ENCODE data around the gene MYBPH. TPM values are rescaled to one million over a fixed set of nuclear protein-coding genes. Genes with fewer than 3 reads are reported as not detected.

Gene MYBPH
- total RNA-seq, 1 experiment from 2014 or later = not detected

DNA sequence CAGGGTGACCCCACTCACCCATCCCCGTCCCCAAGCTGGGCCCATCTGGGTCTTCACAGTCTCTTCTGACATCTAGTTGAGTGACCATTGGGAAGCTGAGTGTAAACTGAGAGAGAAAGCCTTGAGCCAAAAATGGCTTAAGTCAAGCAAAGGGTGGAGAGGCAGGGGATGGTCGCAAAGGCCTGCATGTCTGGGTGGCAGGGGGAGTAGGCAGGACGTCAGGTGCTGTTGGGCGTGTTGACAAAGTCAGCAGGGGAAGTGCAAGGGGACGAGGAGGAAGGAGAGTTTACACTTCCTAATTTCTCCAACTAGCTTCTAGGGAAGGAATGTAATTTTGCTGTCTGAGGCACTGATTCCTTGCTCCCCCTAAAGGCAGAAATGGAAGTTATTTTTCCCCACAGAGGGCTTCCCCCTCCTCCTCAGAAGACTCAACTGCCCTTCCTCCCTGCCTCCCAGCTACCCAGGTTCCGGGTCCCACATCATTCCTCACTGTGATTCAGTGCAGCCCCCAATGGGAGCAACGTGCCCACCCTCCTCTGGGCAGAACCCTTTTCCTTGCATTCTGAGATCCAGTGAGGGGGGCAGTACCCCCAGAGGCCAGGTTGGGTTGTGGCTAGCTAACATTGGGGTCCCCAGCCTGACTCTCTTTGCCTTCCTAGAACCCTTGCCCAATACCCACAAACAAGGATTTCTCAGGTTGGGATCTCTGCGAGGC, 49.3 kb downstream of the MYBPH start:
- ChIA-PET POLR2A (interaction anchor here (0.7 to 0.8 kb wide), 2 partner anchors 262 to 345 kb away, joined by 4 read pairs; no protein-coding TSS in a partner anchor), CTCF (interaction anchor here (0.5 to 10.9 kb wide), 23 partner anchors 8 to 1078 kb away, joined by 3 to 103 read pairs (median 4); no protein-coding TSS in a partner anchor)
- peak; percentile 47 for DNase-seq (ENCODE audit: unreplicated experiment)
- Mint-ChIP-seq H3K36me3 (ENCODE audit: insufficient read depth, unreplicated experiment) (no peaks in the 10 kb centered on the region), H3K27me3 (ENCODE audit: insufficient read depth, unreplicated experiment) (peaks cover 28% of the 10 kb centered on the region), H3K9me3 (ENCODE audit: unreplicated experiment) (no peaks in the 10 kb centered on the region), H3K4me3 (ENCODE audit: unreplicated experiment) (peak overlapping the region; percentile 72), H3K4me1 (ENCODE audit: insufficient read depth, unreplicated experiment) (peaks cover 18% of the 10 kb centered on the region), H3K27ac (ENCODE audit: low read depth, unreplicated experiment) (no peak overlapping the region)
- peak; percentile 41 for TF ChIP-seq CTCF (IDR thresholded peaks at IDR 0.05; ENCODE audit: unreplicated experiment)
- intact Hi-C loops (cut with micrococcal nuclease) = no loop called here
- no TSS peak for BruUV-seq (replicated peaks)

- Mint-ChIP-seq H3K4me1 (ENCODE audit: insufficient read depth, unreplicated experiment) (peaks cover 18% of the 10 kb centered on the region), H3K36me3 (ENCODE audit: insufficient read depth, unreplicated experiment) (no peaks in the 10 kb centered on the region), H3K9me3 (ENCODE audit: unreplicated experiment) (no peaks in the 10 kb centered on the region), H3K27me3 (ENCODE audit: insufficient read depth, unreplicated experiment) (peaks cover 43% of the 10 kb centered on the region), H3K27ac (ENCODE audit: low read depth, unreplicated experiment) (no peak overlapping the region), H3K4me3 (ENCODE audit: unreplicated experiment) (no peak overlapping the region)
- ChIA-PET CTCF (interaction anchor here (0.7 to 10.9 kb wide), 14 partner anchors 7 to 144 kb away, joined by 3 to 103 read pairs (median 5); no protein-coding TSS in a partner anchor), POLR2A (interaction anchor here (0.6 to 1.5 kb wide), 2 partner anchors 8 to 1882 kb away, joined by 4 to 5 read pairs; no protein-coding TSS in a partner anchor)
- TF ChIP-seq CTCF (IDR thresholded peaks at IDR 0.05; ENCODE audit: unreplicated experiment) = no peak
- intact Hi-C loops (cut with micrococcal nuclease) = no loop called here
- no TSS peak for BruUV-seq (replicated peaks)
- peak; percentile 71 for DNase-seq (ENCODE audit: unreplicated experiment)
These were observed 50.9 kb downstream of the MYBPH start for GRCh38 chr1:203124546-203125317.

DNA sequence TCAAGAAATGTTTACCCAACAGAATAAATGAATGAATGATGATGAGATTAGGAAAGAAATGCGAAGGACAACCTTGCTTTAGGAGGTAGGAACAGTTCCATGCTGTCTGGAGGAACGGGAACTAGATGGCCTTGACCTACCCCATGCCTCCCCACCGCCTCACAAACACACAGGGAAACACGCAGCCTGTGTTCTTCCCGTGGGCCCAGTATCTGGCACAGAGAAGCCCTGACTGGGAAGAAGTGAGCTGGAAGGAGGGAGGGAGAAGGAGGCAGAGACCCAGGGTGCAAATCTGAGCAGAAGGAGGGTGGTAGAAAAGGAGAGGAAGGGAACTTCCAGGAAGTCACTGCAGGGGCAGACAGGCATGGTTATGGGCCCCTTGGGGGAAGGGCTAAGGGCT, 51.6 kb downstream of the MYBPH start:
- TF ChIP-seq CTCF (IDR thresholded peaks at IDR 0.05; ENCODE audit: unreplicated experiment) = no peak
- no peak for DNase-seq (ENCODE audit: unreplicated experiment)
- Mint-ChIP-seq H3K4me3 (ENCODE audit: unreplicated experiment) (no peak overlapping the region), H3K9me3 (ENCODE audit: unreplicated experiment) (no peaks in the 10 kb centered on the region), H3K4me1 (ENCODE audit: insufficient read depth, unreplicated experiment) (peaks cover 12% of the 10 kb centered on the region), H3K36me3 (ENCODE audit: insufficient read depth, unreplicated experiment) (no peaks in the 10 kb centered on the region), H3K27me3 (ENCODE audit: insufficient read depth, unreplicated experiment) (peaks cover 51% of the 10 kb centered on the region), H3K27ac (ENCODE audit: low read depth, unreplicated experiment) (no peak overlapping the region)
- ChIA-PET CTCF (interaction anchor here (0.6 to 10.9 kb wide), 7 partner anchors 14 to 364 kb away, joined by 3 to 103 read pairs (median 4); no protein-coding TSS in a partner anchor), POLR2A (interaction anchor here (1.5 kb wide), 1 partner anchor 9 kb away, joined by 4 read pairs; no protein-coding TSS in a partner anchor)
- intact Hi-C loops (cut with micrococcal nuclease) = no loop called here
- no TSS peak for BruUV-seq (replicated peaks)

GRCh38 chr1:203122159-203122558, 53.5 kb downstream of the MYBPH start:
- no peak overlapping the region for H3K27ac Mint-ChIP-seq (ENCODE audit: low read depth, unreplicated experiment)
- H3K4me1 Mint-ChIP-seq (ENCODE audit: insufficient read depth, unreplicated experiment) = peaks cover 10% of the 10 kb centered on the region
- ChIA-PET POLR2A (interaction anchor here (1.3 to 2.0 kb wide), 2 partner anchors 19 to 30 kb away, joined by 3 to 5 read pairs; no protein-coding TSS in a partner anchor), CTCF (interaction anchor here (0.7 to 10.9 kb wide), 3 partner anchors 29 to 82 kb away, joined by 3 to 103 read pairs (median 37); no protein-coding TSS in a partner anchor)
- TF ChIP-seq CTCF (IDR thresholded peaks at IDR 0.05; ENCODE audit: unreplicated experiment) = no peak
- no peak for DNase-seq (ENCODE audit: unreplicated experiment)
- no TSS peak for BruUV-seq (replicated peaks)
- H3K9me3 Mint-ChIP-seq (ENCODE audit: unreplicated experiment) = no peaks in the 10 kb centered on the region
- H3K4me3 Mint-ChIP-seq (ENCODE audit: unreplicated experiment) = no peak overlapping the region
- intact Hi-C loops (cut with micrococcal nuclease) = no loop called here
- no peaks in the 10 kb centered on the region for H3K36me3 Mint-ChIP-seq (ENCODE audit: insufficient read depth, unreplicated experiment)
- H3K27me3 Mint-ChIP-seq (ENCODE audit: insufficient read depth, unreplicated experiment) = peaks cover 56% of the 10 kb centered on the region
